ENCODE measurements around the gene SAT2. TPM values are rescaled to one million over a fixed set of nuclear protein-coding genes. Genes with fewer than 3 reads are reported as not detected.
A peak's percentile ranks its signal among the peaks of the same experiment; 100 is the strongest.
"Not testable (repeated sequence)": the region's sequence is repeated elsewhere in the genome, so short reads cannot be mapped to it uniquely, and the experiment has no call there.

SAT2 gene
- total RNA-seq, 1 donor, result 41.3 TPM

DNA sequence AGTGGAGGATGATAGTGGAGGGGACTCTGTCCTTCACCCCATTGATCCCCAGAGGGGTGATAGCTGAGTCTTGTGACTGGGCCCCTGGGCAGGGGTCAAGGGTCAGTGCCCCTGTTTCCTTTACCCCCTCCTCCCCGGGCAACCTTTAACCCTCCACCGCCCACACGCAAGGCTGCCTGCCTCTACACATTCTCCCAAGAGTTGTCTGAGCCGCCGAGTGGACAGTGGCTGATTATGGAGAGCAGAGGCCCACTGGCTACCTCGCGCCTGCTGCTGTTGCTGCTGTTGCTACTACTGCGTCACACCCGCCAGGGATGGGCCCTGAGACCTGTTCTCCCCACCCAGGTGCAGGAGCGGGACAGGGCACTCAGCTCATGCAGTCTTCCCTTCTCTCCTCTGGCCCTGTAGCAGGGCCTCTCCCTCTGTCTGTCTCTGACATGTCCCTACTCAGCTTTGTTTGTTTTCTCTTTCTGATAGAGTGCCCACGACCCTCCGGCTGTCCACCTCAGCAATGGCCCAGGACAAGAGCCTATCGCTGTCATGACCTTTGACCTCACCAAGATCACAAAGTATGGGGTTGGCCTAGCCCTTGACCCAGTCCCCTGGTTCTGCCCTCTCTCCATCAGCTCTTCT, 2.4 kb upstream of the SAT2 start, which contains the start of gene SHBG:
TSS of gene SHBG (plus strand) at position 197 of the 633 bp plus-strand sequence. CDS start at position 235, 38 bp downstream.
- Histone ChIP-seq H4K20me1 (ENCODE audit: insufficient read depth, low read length) (no peaks in the 10 kb centered on the region), H3K27ac (ENCODE audit: low read depth, low read length) (no peak within 1 kb of the TSS), H2AFZ (ENCODE audit: low read length) (no peak within 1 kb of the TSS), H3K4me1 (ENCODE audit: insufficient read depth, low read length) (peaks cover 5% of the 10 kb centered on the region), H3K4me2 (ENCODE audit: insufficient read depth, low read length) (no peak within 1 kb of the TSS), H3K36me3 (ENCODE audit: insufficient read depth, low read length) (no peaks in the 10 kb centered on the region), H3K79me2 (ENCODE audit: insufficient read depth, low read length) (peaks cover 15% of the 10 kb centered on the region), H3K9me3 (ENCODE audit: low read depth, low read length) (no peaks in the 10 kb centered on the region), H3K27me3 (ENCODE audit: insufficient read depth, low read length) (no peaks in the 10 kb centered on the region), H3K4me3 (ENCODE audit: insufficient read depth, low read length) (no peak within 1 kb of the TSS)
- TF ChIP-seq, protein P1, sequence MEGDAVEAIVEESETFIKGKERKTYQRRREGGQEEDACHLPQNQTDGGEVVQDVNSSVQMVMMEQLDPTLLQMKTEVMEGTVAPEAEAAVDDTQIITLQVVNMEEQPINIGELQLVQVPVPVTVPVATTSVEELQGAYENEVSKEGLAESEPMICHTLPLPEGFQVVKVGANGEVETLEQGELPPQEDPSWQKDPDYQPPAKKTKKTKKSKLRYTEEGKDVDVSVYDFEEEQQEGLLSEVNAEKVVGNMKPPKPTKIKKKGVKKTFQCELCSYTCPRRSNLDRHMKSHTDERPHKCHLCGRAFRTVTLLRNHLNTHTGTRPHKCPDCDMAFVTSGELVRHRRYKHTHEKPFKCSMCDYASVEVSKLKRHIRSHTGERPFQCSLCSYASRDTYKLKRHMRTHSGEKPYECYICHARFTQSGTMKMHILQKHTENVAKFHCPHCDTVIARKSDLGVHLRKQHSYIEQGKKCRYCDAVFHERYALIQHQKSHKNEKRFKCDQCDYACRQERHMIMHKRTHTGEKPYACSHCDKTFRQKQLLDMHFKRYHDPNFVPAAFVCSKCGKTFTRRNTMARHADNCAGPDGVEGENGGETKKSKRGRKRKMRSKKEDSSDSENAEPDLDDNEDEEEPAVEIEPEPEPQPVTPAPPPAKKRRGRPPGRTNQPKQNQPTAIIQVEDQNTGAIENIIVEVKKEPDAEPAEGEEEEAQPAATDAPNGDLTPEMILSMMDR (IDR thresholded peaks at IDR 0.05; ENCODE audit: extremely low read depth, low read depth, low read length), result no peak
- no peak for DNase-seq (ENCODE audit: insufficient read length, low spot score, missing footprints)

DNA sequence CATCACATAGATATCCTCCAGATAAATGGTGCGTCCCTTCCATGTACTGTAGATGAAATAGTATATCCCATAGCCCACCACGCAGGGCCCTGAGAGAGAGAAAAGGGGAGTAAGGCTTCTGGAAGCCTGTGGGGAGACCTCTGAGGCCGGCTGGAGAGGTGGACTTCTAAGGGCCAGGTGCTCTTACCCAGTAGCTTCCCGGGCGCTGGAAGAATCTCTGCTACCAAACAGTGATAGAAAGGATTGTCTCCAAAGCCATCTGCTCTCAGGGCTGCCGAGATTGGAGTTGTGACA, 718 bp downstream of the SAT2 start:
- H3K27ac ChIP-seq (ENCODE audit: low read depth, low read length), result peak overlapping the region; percentile 85
- peak; percentile 88 for DNase-seq (ENCODE audit: insufficient read length, low spot score, missing footprints)
- H3K36me3 ChIP-seq (ENCODE audit: insufficient read depth, low read length), result no peaks in the 10 kb centered on the region
- H3K79me2 ChIP-seq (ENCODE audit: insufficient read depth, low read length), result peaks cover 15% of the 10 kb centered on the region
- H3K4me2 ChIP-seq (ENCODE audit: insufficient read depth, low read length), result peak overlapping the region; percentile 95
- peak overlapping the region; percentile 93 for H2AFZ ChIP-seq (ENCODE audit: low read length)
- H3K9me3 ChIP-seq (ENCODE audit: low read depth, low read length), result no peaks in the 10 kb centered on the region
- peaks cover 5% of the 10 kb centered on the region for H3K4me1 ChIP-seq (ENCODE audit: insufficient read depth, low read length)
- no peaks in the 10 kb centered on the region for H4K20me1 ChIP-seq (ENCODE audit: insufficient read depth, low read length)
- TF ChIP-seq, protein P1 (IDR thresholded peaks at IDR 0.05; ENCODE audit: extremely low read depth, low read depth, low read length), result no peak
- H3K4me3 ChIP-seq (ENCODE audit: insufficient read depth, low read length), result peak overlapping the region; percentile 95
- H3K27me3 ChIP-seq (ENCODE audit: insufficient read depth, low read length), result no peaks in the 10 kb centered on the region

DNA sequence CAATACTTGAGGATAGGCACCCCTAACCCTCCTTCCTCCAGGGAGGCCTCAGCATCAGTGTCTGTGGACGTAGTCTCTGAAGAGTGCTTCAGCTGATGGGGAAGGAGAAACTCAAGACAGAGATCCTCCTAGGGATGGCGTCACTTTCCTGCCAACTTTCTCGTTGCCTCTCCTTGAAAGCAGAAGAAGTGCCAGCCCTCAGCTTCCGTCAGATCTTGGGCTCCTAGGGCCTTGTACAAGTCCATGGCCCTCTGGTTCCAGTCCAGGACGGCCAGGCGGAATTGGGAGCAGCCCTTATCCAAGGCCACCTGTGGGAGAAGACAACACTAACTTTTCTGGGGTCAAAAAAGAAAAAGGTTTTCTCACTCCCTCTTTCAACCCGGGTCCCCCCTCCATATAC, 1.3 kb downstream of the SAT2 start:
- Histone ChIP-seq H3K9me3 (ENCODE audit: low read depth, low read length) (no peaks in the 10 kb centered on the region), H3K79me2 (ENCODE audit: insufficient read depth, low read length) (peaks cover 15% of the 10 kb centered on the region), H3K4me2 (ENCODE audit: insufficient read depth, low read length) (peak overlapping the region; percentile 95), H3K27me3 (ENCODE audit: insufficient read depth, low read length) (no peaks in the 10 kb centered on the region), H2AFZ (ENCODE audit: low read length) (no peak overlapping the region), H4K20me1 (ENCODE audit: insufficient read depth, low read length) (no peaks in the 10 kb centered on the region), H3K36me3 (ENCODE audit: insufficient read depth, low read length) (no peaks in the 10 kb centered on the region), H3K4me1 (ENCODE audit: insufficient read depth, low read length) (peaks cover 5% of the 10 kb centered on the region), H3K4me3 (ENCODE audit: insufficient read depth, low read length) (no peak overlapping the region), H3K27ac (ENCODE audit: low read depth, low read length) (no peak overlapping the region)
- TF ChIP-seq, protein P1 (IDR thresholded peaks at IDR 0.05; ENCODE audit: extremely low read depth, low read depth, low read length), result no peak
- DNase-seq (ENCODE audit: insufficient read length, low spot score, missing footprints), result no peak

DNA sequence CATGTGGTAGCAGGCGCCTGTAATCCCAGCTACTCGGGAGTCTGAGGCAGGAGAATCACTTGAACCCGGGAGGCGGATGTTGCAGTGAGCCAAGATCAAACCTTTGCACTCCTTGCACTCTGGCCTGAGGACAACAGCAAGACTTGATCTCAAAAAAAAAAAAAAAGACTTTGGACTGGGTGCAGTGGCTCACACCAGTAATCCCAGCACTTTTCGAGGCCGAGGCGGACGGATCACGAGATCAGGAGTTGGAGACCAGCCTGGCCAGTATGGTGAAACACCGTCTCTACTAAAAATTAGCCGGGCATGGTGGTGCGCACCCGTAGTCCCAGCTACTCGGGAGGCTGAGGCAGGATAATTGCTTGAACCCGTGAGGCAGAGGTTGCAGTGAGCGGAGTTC, 1.9 kb downstream of the SAT2 start:
- H3K9me3 ChIP-seq (ENCODE audit: low read depth, low read length); H3K4me3 ChIP-seq (ENCODE audit: insufficient read depth, low read length); H3K4me1 ChIP-seq (ENCODE audit: insufficient read depth, low read length); H3K27me3 ChIP-seq (ENCODE audit: insufficient read depth, low read length); DNase-seq (ENCODE audit: insufficient read length, low spot score, missing footprints); H3K4me2 ChIP-seq (ENCODE audit: insufficient read depth, low read length); H2AFZ ChIP-seq (ENCODE audit: low read length); H4K20me1 ChIP-seq (ENCODE audit: insufficient read depth, low read length); H3K36me3 ChIP-seq (ENCODE audit: insufficient read depth, low read length); H3K27ac ChIP-seq (ENCODE audit: low read depth, low read length): not testable (repeated sequence)
- H3K79me2 ChIP-seq (ENCODE audit: insufficient read depth, low read length), result peaks cover 15% of the 10 kb centered on the region

All from osteoblast (primary cell).